Ascending aorta (tissue), 2 donors: Measurements from ENCODE around the gene ATG13. TPM values are rescaled to one million over a fixed set of nuclear protein-coding genes. Genes with fewer than 3 reads are reported as not detected.

Experiments
- DNase-seq, 2 donors: peaks; one replicate each; pipeline ENCODE4 v3.0.0-alpha.2; 2019; ENCODE audit warnings: low spot score in 2 of 2
- H3K27ac ChIP-seq, 2 donors: fragments of 200-600 bp; sonication (generic); one replicate each; pipeline ENCODE4 v1.5.1; 2016 to 2017; ENCODE audit warnings: mild to moderate bottlenecking in 1 of 2
- H3K27me3 ChIP-seq: fragments of 200-600 bp; sonication (generic); one replicate; pipeline ENCODE4 v1.5.1; 2017
- H3K36me3 ChIP-seq, 2 donors: fragments of 200-600 bp; sonication (generic); one replicate each; pipeline ENCODE4 v1.5.1; 2016
- H3K4me1 ChIP-seq, 2 donors: fragments of 200-600 bp; sonication (generic); one replicate each; pipeline ENCODE4 v1.5.1; 2016 to 2017; ENCODE audit warnings: mild to moderate bottlenecking in 1 of 2
- H3K4me3 ChIP-seq, 2 donors: fragments of 200-600 bp; sonication (generic); one replicate each; pipeline ENCODE4 v1.5.1; 2016 to 2017; ENCODE audit warnings: mild to moderate bottlenecking in 1 of 2
- H3K9me3 ChIP-seq, 2 donors: fragments of 200-600 bp; sonication (generic); one replicate each; pipeline ENCODE4 v1.5.1; 2016
- CTCF ChIP-seq, 3 experiments: fragments of 200-600 bp in 2 of 3; fragments of 450-650 bp in 1 of 3; sonication (generic) in 2 of 3; IDR thresholded peaks; one replicate each; pipeline ENCODE4 v1.5.1; 2016 to 2019; ENCODE audit warnings: antibody characterized with exemption in 3 of 3, mild to moderate bottlenecking in 1 of 3, moderate library complexity in 1 of 3
- intact Hi-C: fragments of 100-400 bp; cut with DNase I; formaldehyde crosslinking; loops from one replicate; pipeline ENCODE4 v1.15.1; 2023
- total RNA-seq: library from RNA; depleted of rRNA; stranded (reverse); fragments of >200 nt; gene quantifications from one replicate; pipeline ENCODE4 v1.1.0, GENCODE V29; 2016

The ATG13 gene
- total RNA-seq, 1 donor from 2014 or later: 208 TPM

- TF ChIP-seq CTCF (IDR thresholded peaks at IDR 0.05): no peak
- Histone ChIP-seq H3K4me1 (no peaks in the 10 kb centered on the region), H3K27me3 (no peaks in the 10 kb centered on the region), H3K4me3 (no peak overlapping the region), H3K36me3 (peaks cover 24 to 29% of the 10 kb centered on the region in 2 donors), H3K27ac (no peak overlapping the region), H3K9me3 (no peaks in the 10 kb centered on the region)
- DNase-seq: no peak
- intact Hi-C loops: no loop called here
Observed at GRCh38 chr11:46633291-46634217, 16.2 kb downstream of the ATG13 start.

DNA sequence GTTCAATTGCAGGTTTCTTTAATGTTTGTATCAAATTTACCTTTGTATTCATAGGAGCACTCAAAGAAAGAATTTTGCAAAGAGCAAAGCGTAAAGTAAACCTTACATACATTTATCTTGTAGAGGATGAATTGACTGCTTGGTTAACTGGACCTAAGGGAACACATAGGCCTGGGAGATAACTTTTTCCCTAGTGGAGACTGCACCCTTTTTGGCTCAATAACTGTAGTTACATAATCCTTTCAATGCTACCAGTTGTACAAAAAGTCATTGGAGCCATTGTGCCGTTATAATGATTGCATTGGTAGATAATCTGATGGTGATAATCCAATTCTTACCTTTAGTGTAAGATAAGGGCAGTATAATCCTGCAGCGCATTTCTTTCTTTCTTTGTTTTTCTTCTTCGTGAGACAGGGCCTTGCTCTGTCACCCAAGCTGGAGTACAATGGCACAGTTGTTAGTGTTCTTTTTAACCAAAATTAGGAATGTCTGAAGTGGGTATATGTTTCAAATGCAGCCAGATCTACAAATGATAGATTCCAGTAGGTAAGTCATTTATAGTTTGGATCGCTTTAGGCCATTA, 18.3 kb downstream of the ATG13 start:
- TF ChIP-seq CTCF (IDR thresholded peaks at IDR 0.05): no peak
- peaks cover 11 to 21% of the 10 kb centered on the region in 2 donors for H3K36me3 ChIP-seq
- H3K4me3 ChIP-seq: no peak overlapping the region
- DNase-seq: no peak
- no peaks in the 10 kb centered on the region for H3K4me1 ChIP-seq
- no peaks in the 10 kb centered on the region for H3K27me3 ChIP-seq
- no peaks in the 10 kb centered on the region for H3K9me3 ChIP-seq
- H3K27ac ChIP-seq: no peak overlapping the region
- intact Hi-C loops: no loop called here

- H3K27ac ChIP-seq: no peak overlapping the region
- H3K4me1 ChIP-seq: no peaks in the 10 kb centered on the region
- H3K27me3 ChIP-seq: no peaks in the 10 kb centered on the region
- intact Hi-C loops: no loop called here
- H3K4me3 ChIP-seq: no peak overlapping the region
- no peaks in the 10 kb centered on the region for H3K9me3 ChIP-seq
- H3K36me3 ChIP-seq: peaks cover 4 to 10% of the 10 kb centered on the region in 2 donors
- no peak for TF ChIP-seq CTCF (IDR thresholded peaks at IDR 0.05)
- DNase-seq: no peak
Observed at GRCh38 chr11:46637546-46637945, 20.2 kb downstream of the ATG13 start.

GRCh38 chr11:46639197-46639839, 22.0 kb downstream of the ATG13 start:
- no peak overlapping the region for H3K27ac ChIP-seq
- intact Hi-C loops: no loop called here
- TF ChIP-seq CTCF (IDR thresholded peaks at IDR 0.05): no peak
- no peak overlapping the region for H3K4me3 ChIP-seq
- no peak for DNase-seq
- no peaks in the 10 kb centered on the region for H3K27me3 ChIP-seq
- no peaks in the 10 kb centered on the region for H3K4me1 ChIP-seq
- H3K36me3 ChIP-seq: peaks cover 6 to 8% of the 10 kb centered on the region in 2 donors
- H3K9me3 ChIP-seq: no peaks in the 10 kb centered on the region

DNA sequence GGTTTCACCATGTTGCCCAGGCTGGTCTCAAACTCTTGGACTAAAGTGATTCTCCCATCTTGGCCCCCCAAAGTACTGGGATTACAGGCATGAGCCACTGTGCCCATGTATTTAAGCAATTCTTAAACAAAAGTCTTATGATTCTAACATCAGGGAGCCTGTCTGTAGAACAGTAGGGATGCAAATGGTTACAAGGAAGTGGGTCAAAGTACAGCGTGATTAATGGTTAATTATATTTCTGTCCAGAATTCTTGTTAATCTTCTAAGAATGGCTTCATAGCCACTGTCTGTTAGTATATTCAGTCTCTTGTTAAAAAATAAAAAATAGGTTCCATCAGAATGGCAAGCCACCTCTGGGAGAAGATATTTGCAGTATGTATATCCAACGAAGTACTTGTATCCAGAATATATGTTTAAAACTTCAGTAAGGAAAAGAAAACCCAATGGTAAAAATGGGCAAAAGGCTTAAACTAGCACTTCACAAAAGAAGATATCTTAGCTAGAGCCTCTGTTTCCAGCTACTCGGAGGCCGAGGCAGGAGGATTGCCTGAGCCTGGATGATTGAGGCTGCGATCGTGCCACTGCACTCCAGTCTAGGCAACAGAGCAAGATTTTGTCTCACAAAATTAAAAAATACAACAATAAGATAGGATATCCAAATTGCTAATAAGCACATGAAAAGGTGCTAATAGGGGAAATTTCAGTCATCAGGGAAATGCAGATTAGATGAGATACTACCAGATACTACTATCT, 22.9 kb downstream of the ATG13 start:
- Histone ChIP-seq H3K27ac (no peak overlapping the region), H3K27me3 (no peaks in the 10 kb centered on the region), H3K9me3 (no peaks in the 10 kb centered on the region), H3K4me1 (no peaks in the 10 kb centered on the region), H3K4me3 (no peak overlapping the region), H3K36me3 (peaks cover 9 to 17% of the 10 kb centered on the region in 2 donors)
- no peak for TF ChIP-seq CTCF (IDR thresholded peaks at IDR 0.05)
- no peak for DNase-seq
- intact Hi-C loops: no loop called here
